Fibroblast of gingiva (primary cell): ENCODE results near the gene MBTPS1.
"Not testable (repeated sequence)": the region's sequence is repeated elsewhere in the genome, so short reads cannot be mapped to it uniquely, and the experiment has no call there.

Source experiments
- DNase-seq: peaks from one replicate; pipeline ENCODE4 v3.0.0-alpha.2; 2011; ENCODE audit warnings: low read depth

The MBTPS1 gene

GRCh38 chr16:84137287-84137686 lies 20.5 kb upstream of the MBTPS1 start:
- DNase-seq = no peak

GRCh38 chr16:84136331-84137125 lies 19.8 kb upstream of the MBTPS1 start:
- DNase-seq = no peak

- DNase-seq = no peak
Observed at GRCh38 chr16:84132527-84133285, 16.0 kb upstream of the MBTPS1 start.

GRCh38 chr16:84131117-84131516 lies 14.4 kb upstream of the MBTPS1 start:
- no peak for DNase-seq

GRCh38 chr16:84124257-84125073 lies 7.7 kb upstream of the MBTPS1 start:
- no peak for DNase-seq

- DNase-seq = no peak
Observed at GRCh38 chr16:84121007-84121406, 4.3 kb upstream of the MBTPS1 start.

- no peak for DNase-seq
Observed at GRCh38 chr16:84120023-84120422, 3.3 kb upstream of the MBTPS1 start.

GRCh38 chr16:84119368-84119767 lies 2.6 kb upstream of the MBTPS1 start:
- no peak for DNase-seq

- not testable (repeated sequence) for DNase-seq
Observed at GRCh38 chr16:84118315-84118714, 1.6 kb upstream of the MBTPS1 start.

- DNase-seq = no peak
Observed at GRCh38 chr16:84117494-84117843, 727 bp upstream of the MBTPS1 start.

- DNase-seq = peak; percentile 14
Observed at GRCh38 chr16:84115919-84116719, 623 bp downstream of the MBTPS1 start.

- DNase-seq = not testable (repeated sequence)
Observed at GRCh38 chr16:84111949-84112348, 4.8 kb downstream of the MBTPS1 start.

- DNase-seq = no peak
Observed at GRCh38 chr16:84111525-84111924, 5.2 kb downstream of the MBTPS1 start.

GRCh38 chr16:84110527-84110926 lies 6.2 kb downstream of the MBTPS1 start:
- no peak for DNase-seq

GRCh38 chr16:84109598-84110335 lies 7.0 kb downstream of the MBTPS1 start:
- DNase-seq = no peak

GRCh38 chr16:84107921-84108320 lies 8.8 kb downstream of the MBTPS1 start:
- no peak for DNase-seq

GRCh38 chr16:84105948-84106740 lies 10.6 kb downstream of the MBTPS1 start:
- no peak for DNase-seq

GRCh38 chr16:84105301-84105815 lies 11.4 kb downstream of the MBTPS1 start:
- no peak for DNase-seq

GRCh38 chr16:84104231-84104630 lies 12.5 kb downstream of the MBTPS1 start:
- no peak for DNase-seq

GRCh38 chr16:84103678-84104077 lies 13.1 kb downstream of the MBTPS1 start:
- DNase-seq = peak; percentile 35
